Adrenal gland (tissue), 12 donors: ENCODE measurements around the gene RASSF4. TPM values are rescaled to one million over a fixed set of nuclear protein-coding genes. Genes with fewer than 3 reads are reported as not detected.
A peak's percentile ranks its signal among the peaks of the same experiment; 100 is the strongest.

Experiments used
- DNase-seq, 7 donors: peaks; one replicate each; pipeline ENCODE4 v3.0.0-alpha.2; 2019 to 2020
- H3K27ac ChIP-seq, 5 donors: fragments of 200-600 bp; sonication (generic) in 4 of 5; 1 replicate in 3 of 5; 2 replicates in 2 of 5; pipeline versions ENCODE4 v1.5.1 to v1.8.0; 2016 to 2020; ENCODE audit warnings: mild to moderate bottlenecking in 1 of 5
- H3K27me3 ChIP-seq: fragments of 200-600 bp; 2 replicates; pipeline ENCODE4 v1.8.0; 2021
- H3K36me3 ChIP-seq, 2 donors: fragments of 200-600 bp; replicated peaks in 1 of 2; 1 replicate in 1 of 2; 2 replicates in 1 of 2; pipeline versions ENCODE4 v1.5.1 to v1.8.0; 2018 to 2022
- H3K4me1 ChIP-seq, 2 donors: fragments of 200-600 bp; replicated peaks in 1 of 2; 1 replicate in 1 of 2; 2 replicates in 1 of 2; pipeline versions ENCODE4 v1.5.1 to v1.8.0; 2018 to 2021
- H3K4me3 ChIP-seq, 4 donors: fragments of 200-600 bp; sonication (generic) in 3 of 4; one replicate each; pipeline ENCODE4 v1.5.1; 2016 to 2018
- H3K9me3 ChIP-seq, 3 donors: fragments of 200-600 bp; sonication (generic) in 1 of 3; replicated peaks in 1 of 3; 1 replicate in 2 of 3; 2 replicates in 1 of 3; pipeline versions ENCODE4 v1.5.1 to v1.8.0; 2016 to 2021
- CTCF ChIP-seq, 6 experiments: fragments of 450-650 bp in 4 of 6; fragments of 200-600 bp in 2 of 6; sonication (generic) in 1 of 6; IDR thresholded peaks; 1 replicate in 5 of 6; 2 replicates in 1 of 6; pipeline versions ENCODE4 v1.5.1 to v1.8.0; 2016 to 2021; ENCODE audit warnings: antibody characterized with exemption in 6 of 6, mild to moderate bottlenecking in 2 of 6, moderate library complexity in 1 of 6
- POLR2A ChIP-seq, 2 donors: fragments of 450-650 bp; IDR thresholded peaks; one replicate each; pipeline ENCODE4 v1.6.1; 2017; ENCODE audit warnings: antibody characterized with exemption in 2 of 2, mild to moderate bottlenecking in 2 of 2, moderate library complexity in 1 of 2
- WGBS, 4 donors: extraction: QIAGEN DNeasy Blood & Tissue Kit in 2 of 4; methylation state at CpG; one replicate each; pipeline versions ENCODE4 v1.1.5 to v1.1.7; 2013 to 2017; 5-methylcytosine and 5-hydroxymethylcytosine counted together
- intact Hi-C, 2 donors: fragments of 100-400 bp; cut with DNase I; formaldehyde crosslinking; loops; one replicate each; pipeline versions ENCODE4 v1.14.1 to v1.15.0; 2022 to 2023
- polyA plus RNA-seq, 3 donors: library from polyadenylated mRNA; stranded (reverse); fragments of 200-250 nt in 2 of 3; fragments of 350-450 nt in 1 of 3; fragmentation: Illumina TruSeq in 1 of 3; extraction: RNeasy Lipid Tissue Mini Kit (QIAGEN cat#74804) in 1 of 3; gene quantifications; one replicate each; pipeline ENCODE4 v1.2.3, GENCODE V29; 2013 to 2014
- total RNA-seq, 9 donors: library from RNA; depleted of rRNA in 4 of 9; stranded (reverse); fragments of >200 nt in 4 of 9; fragments of 120-200 nt in 1 of 9; fragmentation: NEBNext Ultra II Directional in 1 of 9; extraction: Animal tissue kit (Norgen Biotek cat#: 25700) in 1 of 9; gene quantifications; one replicate each; pipeline versions ENCODE4 v1.1.0 to v1.2.4, GENCODE V29; 2013 to 2023
- donor health status: healthy with polysubstance abuse.
- donor health status: Bipolar disorder and iron deficiency.
- donor health status: DM: yes; HTN: yes; CAD: no.
- donor health status: DM: no; HTN: no; CAD: no.
- donor health status: DM: no; HTN: no; CAD: no.
- donor health status: DM: yes; HTN: yes; CAD: no.

RASSF4 gene
- total and polyA plus RNA-seq, 12 donors = 5.2 to 47.5 (median 25.0) TPM

- Histone ChIP-seq H3K4me3 (peak overlapping the region in 1 of 4 donors; percentile 80), H3K27me3 (no peaks in the 10 kb centered on the region), H3K4me1 (peaks cover 47 to 72% of the 10 kb centered on the region in 2 donors), H3K27ac (peak overlapping the region in 4 of 5 donors; percentile 19 to 90 (median 78)), H3K36me3 (peaks cover 0 to 17% of the 10 kb centered on the region in 2 donors), H3K9me3 (no peaks in the 10 kb centered on the region)
- WGBS, 4 donors = 87 to 92% (median 92%) methylated on average over 12 to 13 of the region's 13 CpGs
- intact Hi-C loops = no loop called here
- TF ChIP-seq CTCF (IDR thresholded peaks at IDR 0.05) (no peak), POLR2A (IDR thresholded peaks at IDR 0.05) (no peak)
- peak in 1 of 7 donors; percentile 16 for DNase-seq
These were observed 19.9 kb downstream of the RASSF4 start for GRCh38 chr10:44979281-44980191.

GRCh38 chr10:44980309-44981171 lies 20.9 kb downstream of the RASSF4 start:
- peak overlapping the region; percentile 10 to 83 (median 71) for H3K27ac ChIP-seq
- no peaks in the 10 kb centered on the region for H3K9me3 ChIP-seq
- no peaks in the 10 kb centered on the region for H3K27me3 ChIP-seq
- DNase-seq = no peak
- H3K4me1 ChIP-seq = peaks cover 44 to 70% of the 10 kb centered on the region in 2 donors
- H3K4me3 ChIP-seq = no peak overlapping the region
- intact Hi-C loops = no loop called here
- TF ChIP-seq CTCF (IDR thresholded peaks at IDR 0.05) = no peak
- no peak for TF ChIP-seq POLR2A (IDR thresholded peaks at IDR 0.05)
- WGBS, 4 donors = 70 to 78% (median 76%) methylated on average over 14 of the region's 14 CpGs
- H3K36me3 ChIP-seq = peaks cover 0 to 17% of the 10 kb centered on the region in 2 donors

DNA sequence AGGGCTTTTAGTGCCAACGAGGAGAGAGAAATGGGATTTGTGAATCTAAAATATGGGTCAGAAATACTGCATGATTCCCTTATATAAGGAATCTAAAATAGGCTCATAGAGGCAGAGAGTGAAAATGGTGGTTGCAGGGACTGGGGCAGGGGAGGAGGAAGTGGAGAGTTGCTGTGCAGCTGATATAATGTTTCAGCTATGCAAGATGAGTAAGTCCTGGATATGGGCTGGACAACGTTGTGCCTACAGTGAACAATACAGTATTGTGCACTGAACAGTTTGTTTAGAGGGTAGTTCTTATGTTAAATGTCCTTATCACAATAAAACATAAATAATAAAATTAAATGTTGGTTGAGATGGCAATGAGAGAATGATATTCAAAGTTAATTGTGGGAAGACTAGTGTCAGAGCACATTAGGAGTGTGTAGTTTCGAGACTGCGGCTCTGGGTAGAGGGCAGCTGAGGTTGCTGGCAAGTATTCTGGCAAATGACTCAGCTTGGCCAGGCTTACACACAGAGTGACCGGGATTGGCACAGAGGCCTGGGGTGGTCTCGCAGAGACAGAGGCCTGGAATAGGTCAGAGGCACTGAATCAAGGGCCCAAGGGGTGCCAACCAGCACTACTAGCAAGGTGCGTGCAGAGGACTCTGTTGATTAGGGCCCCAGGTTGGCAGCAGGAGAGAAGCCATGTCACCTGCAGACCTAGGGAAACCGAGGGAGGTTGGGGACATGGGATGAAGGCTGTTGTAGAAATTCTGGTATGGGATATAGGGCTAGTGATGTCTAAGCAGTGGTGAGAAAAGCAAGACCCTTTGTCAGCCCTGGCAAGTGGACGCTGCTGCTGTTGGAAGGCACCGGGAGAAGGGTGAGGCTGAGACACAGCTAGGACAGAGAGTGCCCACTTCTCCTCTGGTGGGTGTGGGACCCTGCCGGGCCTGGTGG lies 21.8 kb downstream of the RASSF4 start:
- Histone ChIP-seq H3K4me1 (peaks cover 44 to 68% of the 10 kb centered on the region in 2 donors), H3K9me3 (no peaks in the 10 kb centered on the region), H3K27ac (peak overlapping the region; percentile 10 to 83 (median 71)), H3K36me3 (peaks cover 0 to 20% of the 10 kb centered on the region in 2 donors), H3K27me3 (no peaks in the 10 kb centered on the region), H3K4me3 (no peak overlapping the region)
- TF ChIP-seq CTCF (IDR thresholded peaks at IDR 0.05) (no peak), POLR2A (IDR thresholded peaks at IDR 0.05) (peak in 1 of 2 donors; percentile 39)
- 57 to 64% (median 59%) methylated on average over 10 to 11 of the region's 11 CpGs for WGBS, 4 donors
- intact Hi-C loops = no loop called here
- peak in 6 of 7 donors; percentile 75 to 83 (median 77) for DNase-seq
